Activated CD4-positive, alpha-beta T cell treated with anti-CD3 and anti-CD28 coated beads, Interleukin-2, Interleukin-4, amounts not matched to agents 100 ng/mL and 50 ng/mL, durations not matched to agents 16 hours and 8 hours (primary cell): Measurements from ENCODE around the gene SRGAP2B.
"Not testable (repeated sequence)": the region's sequence is repeated elsewhere in the genome, so short reads cannot be mapped to it uniquely, and the experiment has no call there.

Experiments
- DNase-seq: peaks from one replicate; pipeline ENCODE4 v3.0.0-alpha.2; 2020; ENCODE audit warnings: low spot score

SRGAP2B gene

DNA sequence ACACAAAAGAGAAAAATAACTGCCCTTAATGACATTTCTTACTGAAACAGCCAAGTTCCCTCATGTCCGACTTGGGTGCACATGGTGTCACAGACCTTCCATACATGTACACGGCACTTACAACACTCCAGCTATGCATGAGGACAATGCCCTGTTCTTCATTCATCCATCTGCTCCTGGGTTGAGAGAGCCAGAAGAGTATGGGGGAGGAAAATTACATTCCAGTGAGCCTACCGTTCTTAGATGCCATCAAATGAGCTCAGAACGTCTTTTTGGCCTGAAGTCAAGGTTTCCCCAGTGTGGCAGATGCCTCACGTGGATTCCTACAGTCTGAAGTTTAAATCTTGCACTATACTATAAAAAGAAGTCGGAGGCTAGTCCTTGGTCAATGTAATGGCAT is 194.3 kb downstream of the SRGAP2B start:
- not testable (repeated sequence) for DNase-seq

- DNase-seq: not testable (repeated sequence)
Observed at GRCh38 chr1:144894454-144895201, 200.5 kb downstream of the SRGAP2B start.

- DNase-seq: not testable (repeated sequence)
Observed at GRCh38 chr1:144893710-144894438, 201.3 kb downstream of the SRGAP2B start.

- not testable (repeated sequence) for DNase-seq
Observed at GRCh38 chr1:144893062-144893461, 202.1 kb downstream of the SRGAP2B start.

GRCh38 chr1:144889450-144890115 is 205.5 kb downstream of the SRGAP2B start:
- not testable (repeated sequence) for DNase-seq

- DNase-seq: not testable (repeated sequence)
Observed at GRCh38 chr1:144883022-144883421, 212.1 kb downstream of the SRGAP2B start.

GRCh38 chr1:144882343-144882742 is 212.8 kb downstream of the SRGAP2B start:
- not testable (repeated sequence) for DNase-seq

GRCh38 chr1:144858607-144859006 is 236.5 kb downstream of the SRGAP2B start:
- not testable (repeated sequence) for DNase-seq
